Fibroblast of mammary gland (primary cell): ENCODE data around the gene GBA2.

Experiments
- DNase-seq: peaks from one replicate; pipeline ENCODE4 v3.0.0-alpha.2; 2010; ENCODE audit warnings: low read depth
- H3K4me3 ChIP-seq: 2 replicates; pipeline ENCODE4 v1.5.1; 2011; ENCODE audit warnings: low read depth, mild to moderate bottlenecking, low read length, moderate library complexity; ENCODE audit not compliant: control insufficient read depth
- TF ChIP-seq, protein P1 (sequence below): conservative IDR thresholded peaks from 2 replicates; pipeline ENCODE4 v1.5.1; 2011; ENCODE audit warnings: low read depth, low read length, inconsistent platforms; ENCODE audit not compliant: control insufficient read depth, insufficient read depth

GBA2 gene

GRCh38 chr9:35757892-35758275, 8.9 kb upstream of the GBA2 start:
- DNase-seq: no peak
- TF ChIP-seq, protein P1, sequence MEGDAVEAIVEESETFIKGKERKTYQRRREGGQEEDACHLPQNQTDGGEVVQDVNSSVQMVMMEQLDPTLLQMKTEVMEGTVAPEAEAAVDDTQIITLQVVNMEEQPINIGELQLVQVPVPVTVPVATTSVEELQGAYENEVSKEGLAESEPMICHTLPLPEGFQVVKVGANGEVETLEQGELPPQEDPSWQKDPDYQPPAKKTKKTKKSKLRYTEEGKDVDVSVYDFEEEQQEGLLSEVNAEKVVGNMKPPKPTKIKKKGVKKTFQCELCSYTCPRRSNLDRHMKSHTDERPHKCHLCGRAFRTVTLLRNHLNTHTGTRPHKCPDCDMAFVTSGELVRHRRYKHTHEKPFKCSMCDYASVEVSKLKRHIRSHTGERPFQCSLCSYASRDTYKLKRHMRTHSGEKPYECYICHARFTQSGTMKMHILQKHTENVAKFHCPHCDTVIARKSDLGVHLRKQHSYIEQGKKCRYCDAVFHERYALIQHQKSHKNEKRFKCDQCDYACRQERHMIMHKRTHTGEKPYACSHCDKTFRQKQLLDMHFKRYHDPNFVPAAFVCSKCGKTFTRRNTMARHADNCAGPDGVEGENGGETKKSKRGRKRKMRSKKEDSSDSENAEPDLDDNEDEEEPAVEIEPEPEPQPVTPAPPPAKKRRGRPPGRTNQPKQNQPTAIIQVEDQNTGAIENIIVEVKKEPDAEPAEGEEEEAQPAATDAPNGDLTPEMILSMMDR: no peak
- H3K4me3 ChIP-seq: no peak overlapping the region

GRCh38 chr9:35757226-35757891, 8.3 kb upstream of the GBA2 start:
- no peak for DNase-seq
- H3K4me3 ChIP-seq: no peak overlapping the region
- TF ChIP-seq, protein P1: no peak

DNA sequence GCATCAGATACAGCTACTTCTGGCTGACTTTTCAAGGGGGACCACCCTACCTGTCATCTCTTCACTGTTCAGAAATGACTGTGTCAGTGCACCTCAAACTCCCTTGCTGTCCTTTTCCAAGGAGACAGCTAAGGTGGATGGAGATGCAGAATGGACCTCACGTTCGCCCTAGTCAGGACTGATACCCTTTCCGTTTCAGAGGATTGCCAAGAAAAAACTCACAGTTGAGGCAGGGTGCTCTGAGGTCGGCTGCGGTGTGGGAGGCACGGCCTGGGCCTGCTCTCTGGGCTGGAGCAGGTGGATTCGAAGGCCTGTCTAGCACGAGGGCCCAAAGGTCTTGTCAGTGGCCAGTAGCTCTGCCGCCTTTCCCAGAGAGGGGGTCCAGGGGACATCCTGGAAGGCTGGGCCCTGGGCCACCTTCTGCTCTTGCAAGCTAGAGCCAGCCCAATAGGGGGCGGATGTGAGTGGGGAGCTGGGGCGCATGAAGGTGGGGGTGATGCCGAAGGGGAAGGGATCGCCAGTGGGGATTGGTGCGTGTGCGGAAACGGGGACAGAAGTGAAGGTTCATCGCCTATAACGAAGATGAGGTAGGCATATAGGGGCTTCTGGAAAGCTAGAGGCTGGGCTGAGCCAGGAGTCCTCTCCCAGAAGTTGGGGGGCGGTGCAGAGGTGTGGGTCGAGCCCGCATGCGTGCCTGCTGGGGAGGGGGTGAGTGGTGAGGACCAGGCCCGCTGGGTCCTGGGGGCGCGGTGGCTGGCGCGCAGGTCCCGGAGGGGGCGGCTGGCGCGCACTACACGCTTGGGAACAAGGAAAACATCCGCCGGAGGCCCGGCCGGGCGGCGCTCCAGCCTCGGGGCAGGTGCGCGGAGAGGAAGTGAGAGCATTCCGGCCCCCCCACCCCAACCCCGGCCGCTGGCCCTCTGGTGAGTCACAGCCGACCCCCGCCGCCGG, 7.5 kb upstream of the GBA2 start:
- peak overlapping the region; percentile 25 for H3K4me3 ChIP-seq
- peak; percentile 18 for DNase-seq
- TF ChIP-seq, protein P1: peak; percentile 50

- DNase-seq: no peak
- no peak overlapping the region for H3K4me3 ChIP-seq
- TF ChIP-seq, protein P1: no peak
Observed at GRCh38 chr9:35755071-35755470, 6.0 kb upstream of the GBA2 start.

GRCh38 chr9:35754264-35754663, 5.2 kb upstream of the GBA2 start, which contains the start of gene MSMP:
Gene MSMP, minus strand, starts transcription at chr9:35754276. Its CDS starts 147 bp downstream, at chr9:35754129.
- no peak for DNase-seq
- H3K4me3 ChIP-seq: no peak within 1 kb of the TSS
- TF ChIP-seq, protein P1: no peak

- no peak for DNase-seq
- TF ChIP-seq, protein P1: no peak
- no peak overlapping the region for H3K4me3 ChIP-seq
Observed at GRCh38 chr9:35753466-35753865, 4.4 kb upstream of the GBA2 start.
